HG02678 (cell line): Measurements from ENCODE around the gene PASK.

Source experiments
- ATAC-seq: cut with Tn5 transposase; IDR thresholded peaks from one replicate; pipeline ENCODE4 v1.9.1; 2021; ENCODE audit warnings: mild to moderate bottlenecking, moderate library complexity; ENCODE audit not compliant: unreplicated experiment

Gene PASK

GRCh38 chr2:241148239-241148638 lies 1.0 kb downstream of the PASK start:
- no peak for ATAC-seq

DNA sequence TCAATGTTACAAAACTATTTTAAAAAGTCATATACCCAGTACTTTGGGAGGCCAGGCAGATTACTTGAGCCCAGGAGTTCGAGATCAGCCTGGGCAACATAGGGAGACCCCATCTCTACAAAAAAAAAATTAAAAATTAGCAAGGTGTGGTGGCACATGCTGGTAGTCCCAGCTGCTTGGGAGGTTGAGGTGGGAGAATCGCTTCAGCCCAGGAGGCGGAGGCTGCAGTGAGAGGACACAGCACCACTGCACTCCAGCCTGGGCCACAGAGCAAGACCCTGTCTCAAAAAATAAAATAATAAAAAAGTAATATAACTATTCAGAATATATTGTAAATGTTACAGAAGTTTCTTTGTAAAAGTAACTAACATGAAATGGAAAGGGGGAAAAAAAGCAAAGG lies 1.9 kb downstream of the PASK start:
- ATAC-seq: no peak

DNA sequence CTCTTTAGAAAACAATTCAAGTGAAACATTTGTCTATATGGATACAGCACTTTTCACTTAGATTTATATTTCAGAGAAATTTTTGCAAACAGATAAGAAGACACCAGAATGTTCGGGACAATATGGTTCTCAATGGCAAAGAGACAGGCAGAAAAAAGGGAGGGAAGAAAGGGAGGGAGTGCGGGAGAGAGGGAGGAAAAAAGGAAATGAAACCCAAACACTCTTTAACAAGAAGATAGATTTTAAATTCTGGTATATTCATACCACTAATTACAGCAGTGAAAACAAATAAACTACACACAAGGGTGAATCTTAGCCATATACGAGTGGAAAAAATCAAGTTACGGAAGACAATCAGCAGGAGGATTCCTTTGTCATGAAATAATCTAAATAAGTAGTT lies 3.0 kb downstream of the PASK start:
- no peak for ATAC-seq

DNA sequence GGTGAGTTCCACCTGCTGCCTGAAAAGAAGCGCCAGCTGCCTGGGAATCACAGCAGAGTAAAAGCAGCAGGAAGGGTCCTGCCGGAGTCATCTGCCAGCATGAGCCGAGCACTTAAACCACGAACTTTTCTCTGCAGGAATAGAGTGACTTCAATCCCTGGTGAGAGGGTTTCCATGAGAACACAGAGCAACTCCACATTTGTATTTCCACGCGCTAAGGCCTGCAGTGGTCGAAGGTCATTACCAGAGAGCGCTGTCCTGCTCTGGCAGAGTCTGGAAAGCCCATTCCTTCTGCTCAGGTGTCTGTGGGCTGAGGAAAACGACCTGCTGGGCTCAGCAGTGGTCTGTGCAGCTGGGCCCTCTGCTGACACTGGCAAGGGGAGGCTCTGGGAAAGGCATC lies 6.7 kb downstream of the PASK start:
- no peak for ATAC-seq

DNA sequence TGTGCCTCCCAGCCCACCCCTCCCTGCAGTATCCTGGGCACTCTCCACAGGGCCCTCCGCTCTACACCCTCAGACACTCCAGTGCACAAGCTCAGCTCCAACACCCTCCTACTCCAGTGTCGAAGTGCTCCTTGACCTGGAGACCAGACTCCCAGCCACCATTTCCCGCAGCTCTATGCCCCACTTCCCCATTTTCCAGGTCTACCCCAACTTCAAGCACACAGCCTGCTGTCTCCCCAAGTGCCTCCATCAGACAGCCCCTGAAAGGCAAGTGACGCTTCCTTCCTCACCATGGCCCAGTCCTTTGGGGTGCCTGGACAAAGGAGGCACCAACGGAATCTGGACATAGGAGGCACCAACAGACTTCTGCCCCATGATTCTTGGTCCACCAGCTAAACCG lies 7.2 kb downstream of the PASK start:
- ATAC-seq: no peak

- ATAC-seq: no peak
Measured at GRCh38 chr2:241141214-241141770, 8.0 kb downstream of the PASK start.

- ATAC-seq: no peak
Measured at GRCh38 chr2:241140445-241140840, 8.8 kb downstream of the PASK start.

DNA sequence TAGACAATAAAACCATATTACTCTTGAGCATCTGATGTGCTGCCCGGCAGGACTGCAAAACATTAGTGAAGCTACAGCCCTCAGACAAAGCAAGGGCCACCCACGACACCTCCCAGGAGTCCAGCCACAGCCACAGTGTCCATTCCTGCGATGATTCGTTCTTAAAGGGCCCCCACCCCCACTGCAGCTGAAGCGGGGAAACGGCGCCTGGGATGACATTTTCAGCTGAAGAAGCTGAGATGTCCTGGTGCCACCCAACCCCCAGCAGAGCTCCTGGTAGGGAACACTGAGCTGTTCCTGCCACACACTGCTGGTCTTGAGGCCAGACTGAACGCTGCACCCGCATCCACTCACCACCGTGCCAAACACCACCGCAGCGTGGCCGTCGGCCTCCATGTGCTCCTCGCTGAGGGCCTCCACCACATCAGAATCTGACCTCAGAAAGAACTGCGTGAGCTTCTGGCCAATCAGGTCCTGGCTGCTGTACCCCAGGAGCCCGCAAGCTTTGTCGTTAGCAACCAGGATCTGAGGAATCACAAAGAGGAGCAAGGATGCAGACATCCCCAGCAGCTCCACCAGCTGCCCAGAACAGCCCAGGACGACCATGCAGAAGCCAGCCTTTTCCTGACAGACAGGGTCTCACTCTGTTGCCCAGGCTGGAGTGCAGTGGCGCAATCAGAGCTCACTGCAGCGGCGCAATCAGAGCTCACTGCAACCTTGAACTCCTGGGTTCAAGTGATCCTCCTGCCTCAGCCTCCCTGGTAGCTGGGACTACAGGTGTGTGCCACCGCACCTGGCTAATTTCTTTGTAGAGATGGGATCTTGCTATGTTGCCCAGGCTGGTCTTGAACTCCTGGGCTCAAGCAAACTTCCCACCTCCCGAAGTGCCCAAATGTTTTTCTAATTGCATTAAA lies 9.5 kb downstream of the PASK start:
- no peak for ATAC-seq

GRCh38 chr2:241138471-241138870 lies 10.8 kb downstream of the PASK start:
- ATAC-seq: no peak

DNA sequence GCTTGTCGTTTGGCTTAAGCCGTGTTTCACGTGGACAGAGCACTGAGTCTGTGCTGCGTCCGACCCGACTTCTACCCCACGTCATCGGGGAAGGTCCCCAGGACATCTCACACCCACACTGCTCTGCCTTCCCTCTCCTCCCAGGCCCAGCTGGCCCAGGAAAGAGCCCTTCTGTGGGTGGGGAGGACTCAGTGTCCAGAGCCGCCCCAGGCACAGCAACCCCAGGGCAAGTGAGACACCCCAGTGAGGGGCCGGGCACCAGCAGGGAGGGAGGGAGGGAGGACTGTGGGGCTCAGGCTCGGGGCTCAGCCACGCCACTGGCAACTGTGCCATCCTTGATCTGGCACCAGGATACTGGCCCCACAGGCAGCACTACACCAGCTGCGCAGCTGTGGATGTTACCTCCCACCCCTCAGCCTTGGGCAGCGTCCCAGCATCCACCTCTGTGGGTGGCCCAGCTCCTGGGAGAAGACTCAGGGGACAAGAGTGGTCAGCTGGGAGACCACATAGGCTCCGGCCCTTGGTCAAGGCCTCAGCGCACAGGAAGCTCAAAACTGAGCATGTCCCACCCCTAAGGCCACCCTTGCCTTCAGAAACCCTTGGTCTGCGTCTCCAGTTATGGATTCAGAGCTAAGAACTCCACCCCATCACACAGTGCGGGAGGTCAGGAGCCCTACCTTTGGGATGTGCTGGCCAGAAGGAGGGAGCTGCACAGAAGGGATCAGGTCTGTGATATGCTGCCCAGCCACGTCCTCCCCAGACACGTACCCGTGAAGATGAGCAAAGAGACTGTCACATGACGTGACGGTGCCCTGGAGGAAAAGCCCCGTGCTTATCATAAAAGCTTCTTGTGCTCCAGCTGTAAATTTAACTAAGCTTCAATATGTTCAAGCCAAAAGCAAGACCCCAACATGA lies 11.7 kb downstream of the PASK start:
- no peak for ATAC-seq

DNA sequence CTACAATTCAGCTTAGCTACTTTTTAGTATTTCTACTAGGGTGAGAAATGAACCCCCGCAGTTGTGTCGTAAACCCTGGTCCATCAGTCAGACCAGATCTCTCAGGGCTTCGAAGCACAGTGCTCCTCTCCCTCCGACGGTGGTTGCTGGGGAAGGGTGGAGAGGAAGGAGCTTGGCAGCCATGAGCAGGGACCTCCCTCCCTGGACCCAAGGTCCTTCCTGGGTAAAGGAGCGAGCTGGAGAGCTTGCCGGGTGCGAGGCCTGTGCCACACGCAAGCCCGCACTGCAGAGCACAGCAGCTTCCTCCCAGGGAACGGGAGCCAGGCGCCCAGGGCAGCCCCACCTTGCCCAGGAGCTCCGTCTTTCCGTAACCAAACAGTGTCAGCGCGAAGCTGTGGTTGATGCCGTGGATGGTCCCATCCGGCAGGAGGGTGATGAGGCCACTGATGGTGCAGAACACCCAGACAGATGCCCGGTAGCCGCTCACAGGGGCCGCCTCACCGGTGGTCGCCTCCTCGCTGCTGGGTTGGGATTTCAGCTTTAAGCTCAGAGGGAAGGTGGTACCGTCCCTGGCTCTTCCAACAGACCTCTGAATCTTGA lies 12.5 kb downstream of the PASK start:
- no peak for ATAC-seq

- no peak for ATAC-seq
Measured at GRCh38 chr2:241136191-241136590, 13.1 kb downstream of the PASK start.

GRCh38 chr2:241135737-241136136 lies 13.5 kb downstream of the PASK start:
- ATAC-seq: no peak

DNA sequence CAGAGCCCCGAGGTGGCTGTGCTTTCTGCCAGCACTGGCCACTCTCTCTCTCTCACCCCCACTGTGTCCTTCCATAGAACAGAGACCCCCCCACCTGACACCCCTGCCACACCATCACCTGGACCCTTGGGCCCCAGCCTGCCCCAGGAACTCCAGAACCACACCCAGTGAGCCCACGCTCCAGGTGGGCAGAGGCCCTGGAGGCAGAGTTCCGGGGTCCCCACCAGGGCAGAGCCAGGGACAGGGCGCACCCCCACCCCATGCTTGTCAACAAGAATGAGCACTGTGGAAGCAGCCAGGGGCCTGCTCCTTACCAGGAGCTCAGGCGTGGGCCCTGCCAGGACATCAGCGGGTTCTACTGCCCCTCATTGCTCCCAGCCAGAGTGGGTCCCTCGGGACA lies 14.6 kb downstream of the PASK start:
- no peak for ATAC-seq

DNA sequence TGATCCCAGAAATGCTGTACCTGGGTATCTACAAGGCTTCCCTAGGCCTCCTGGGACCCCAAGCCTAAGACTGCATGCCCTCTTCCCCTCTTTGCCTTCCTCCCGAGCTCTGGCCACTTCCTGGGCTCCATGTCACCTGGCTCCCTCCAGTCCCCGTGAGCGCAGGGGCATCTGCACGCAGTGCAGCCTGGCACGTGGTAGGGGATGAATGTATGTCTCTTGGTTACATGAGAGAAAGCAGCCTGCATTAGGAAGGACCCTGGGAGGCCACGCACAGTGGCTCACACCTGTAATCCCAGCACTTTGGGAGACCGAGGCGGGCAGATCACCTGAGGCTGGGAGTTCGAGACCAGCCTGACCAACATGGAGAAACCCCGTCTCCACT lies 15.8 kb downstream of the PASK start:
- ATAC-seq: no peak

GRCh38 chr2:241132538-241133435 lies 16.5 kb downstream of the PASK start:
- no peak for ATAC-seq

GRCh38 chr2:241131531-241131930 lies 17.7 kb downstream of the PASK start:
- no peak for ATAC-seq

DNA sequence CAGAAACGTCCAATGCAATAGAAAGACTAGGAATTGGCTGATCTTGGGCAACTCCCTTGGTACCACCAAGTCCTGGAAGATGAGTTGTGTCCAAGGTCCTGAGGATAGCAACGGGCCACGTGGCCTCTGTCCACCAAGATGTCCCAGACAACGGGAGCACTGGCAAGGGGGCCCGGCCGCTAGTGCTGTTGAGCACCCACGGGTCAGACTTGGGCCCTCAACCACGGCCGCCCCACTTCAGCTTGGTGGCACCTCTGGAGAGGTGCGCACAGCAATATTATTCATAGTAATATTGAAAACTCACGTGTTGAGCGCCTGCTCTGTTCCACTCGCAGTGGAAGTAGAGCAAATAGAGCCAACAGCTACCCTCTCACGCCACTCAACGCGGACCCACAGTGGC lies 19.0 kb downstream of the PASK start:
- ATAC-seq: no peak

- no peak for ATAC-seq
Measured at GRCh38 chr2:241129086-241129871, 20.0 kb downstream of the PASK start.
